Gastrocnemius medialis (tissue), 4 donors: ENCODE measurements around the gene MOGAT2. TPM values are rescaled to one million over a fixed set of nuclear protein-coding genes. Genes with fewer than 3 reads are reported as not detected.
A peak's percentile ranks its signal among the peaks of the same experiment; 100 is the strongest.

ENCODE experiments used
- ATAC-seq, 2 donors: fragments of 150-250 bp; one replicate each; pipeline ENCODE4 v1.9.1; 2016
- DNase-seq, 2 donors: peaks; one replicate each; pipeline ENCODE4 v3.0.0-alpha.2; 2019
- H3K27ac ChIP-seq, 4 donors: fragments of 200-600 bp; sonication (generic); 1 replicate in 1 of 4; 2 replicates in 3 of 4; pipeline ENCODE4 v1.5.1; 2016 to 2018; ENCODE audit warnings: mild to moderate bottlenecking in 2 of 4, moderate library complexity in 1 of 4
- H3K27me3 ChIP-seq, 3 donors: fragments of 200-600 bp; sonication (generic) in 2 of 3; 1 replicate in 1 of 3; 2 replicates in 2 of 3; pipeline versions ENCODE4 v1.5.1 to v1.6.0; 2016 to 2019; ENCODE audit warnings: mild to moderate bottlenecking in 1 of 3, moderate library complexity in 1 of 3
- H3K36me3 ChIP-seq, 2 donors: fragments of 200-600 bp; sonication (generic) in 1 of 2; one replicate each; pipeline ENCODE4 v1.5.1; 2017 to 2018
- H3K4me1 ChIP-seq, 2 donors: fragments of 200-600 bp; sonication (generic) in 1 of 2; one replicate each; pipeline ENCODE4 v1.5.1; 2016 to 2017; ENCODE audit warnings: mild to moderate bottlenecking in 2 of 2
- H3K4me3 ChIP-seq, 4 donors: fragments of 200-600 bp; sonication (generic) in 3 of 4; 1 replicate in 1 of 4; 2 replicates in 3 of 4; pipeline ENCODE4 v1.5.1; 2016 to 2019; ENCODE audit warnings: mild to moderate bottlenecking in 2 of 4
- H3K9me3 ChIP-seq, 3 donors: fragments of 200-600 bp; sonication (generic) in 2 of 3; 1 replicate in 1 of 3; 2 replicates in 2 of 3; pipeline ENCODE4 v1.5.1; 2016 to 2019
- CTCF ChIP-seq, 5 experiments: fragments of 450-650 bp in 3 of 5; fragments of 200-600 bp in 2 of 5; sonication (generic) in 2 of 5; IDR thresholded peaks in 4 of 5; conservative IDR thresholded peaks in 1 of 5; 1 replicate in 4 of 5; 2 replicates in 1 of 5; pipeline ENCODE4 v1.5.1; 2016 to 2019; ENCODE audit warnings: antibody characterized with exemption in 5 of 5, mild to moderate bottlenecking in 3 of 5, moderate library complexity in 3 of 5
- POLR2A ChIP-seq, 2 donors: fragments of 450-650 bp; IDR thresholded peaks; one replicate each; pipeline ENCODE4 v1.6.1; 2017; ENCODE audit warnings: antibody characterized with exemption in 2 of 2, mild to moderate bottlenecking in 2 of 2, moderate library complexity in 2 of 2
- in situ Hi-C, 4 donors: fragments of 200-750 bp; cut with MboI; loops; one replicate each; pipeline versions ENCODE4 v1.15.0 to v1.8.0; 2017; ENCODE audit warnings: low sequenced_read_pairs in 4 of 4
- intact Hi-C: fragments of 100-400 bp; cut with DNase I; formaldehyde crosslinking; loops from one replicate; pipeline ENCODE4 v1.15.1; 2023; ENCODE audit warnings: low total_unique reads
- total RNA-seq, 4 donors: library from RNA; depleted of rRNA; stranded (reverse); fragments of >200 nt; gene quantifications; one replicate each; pipeline versions ENCODE4 v1.1.0 to v1.2.3, GENCODE V29; 2016

Gene MOGAT2
- total RNA-seq, 4 donors from 2014 or later: 0.10 to 0.66 (median 0.49) TPM; not detected in 1

GRCh38 chr11:75733071-75733430, 15.4 kb downstream of the MOGAT2 start:
- in situ Hi-C loops (no loop called here), intact Hi-C loops (no loop called here)
- TF ChIP-seq POLR2A (IDR thresholded peaks at IDR 0.05) (no peak), CTCF (IDR thresholded peaks at IDR 0.05 in 4 of 5, conservative IDR thresholded peaks at IDR 0.05 in 1 of 5) (no peak)
- Histone ChIP-seq H3K27ac (peak overlapping the region in 1 of 4 donors; percentile 58), H3K9me3 (no peaks in the 10 kb centered on the region), H3K4me3 (no peak overlapping the region), H3K4me1 (peaks cover 17 to 32% of the 10 kb centered on the region in 2 donors), H3K27me3 (no peaks in the 10 kb centered on the region), H3K36me3 (no peaks in the 10 kb centered on the region)
- DNase-seq: no peak
- ATAC-seq: no peak

GRCh38 chr11:75733431-75734107, 15.9 kb downstream of the MOGAT2 start:
- intact Hi-C loops (no loop called here), in situ Hi-C loops (no loop called here)
- ATAC-seq (peak; percentile 73 to 75), DNase-seq (peak; percentile 25 to 36)
- Histone ChIP-seq H3K9me3 (no peaks in the 10 kb centered on the region), H3K27me3 (no peaks in the 10 kb centered on the region), H3K27ac (peak overlapping the region; percentile 58 to 74 (median 62)), H3K4me1 (peaks cover 17 to 32% of the 10 kb centered on the region in 2 donors), H3K36me3 (no peaks in the 10 kb centered on the region), H3K4me3 (no peak overlapping the region)
- TF ChIP-seq POLR2A (IDR thresholded peaks at IDR 0.05) (no peak), CTCF (IDR thresholded peaks at IDR 0.05 in 4 of 5, conservative IDR thresholded peaks at IDR 0.05 in 1 of 5) (no peak)

- H3K27me3 ChIP-seq: no peaks in the 10 kb centered on the region
- ATAC-seq (peak; percentile 53 to 69), DNase-seq (peak; percentile 16 to 26)
- in situ Hi-C loops (no loop called here), intact Hi-C loops (no loop called here)
- no peaks in the 10 kb centered on the region for H3K36me3 ChIP-seq
- H3K9me3 ChIP-seq: no peaks in the 10 kb centered on the region
- peak overlapping the region; percentile 58 to 74 (median 62) for H3K27ac ChIP-seq
- H3K4me1 ChIP-seq: peaks cover 17 to 26% of the 10 kb centered on the region in 2 donors
- no peak for TF ChIP-seq POLR2A (IDR thresholded peaks at IDR 0.05)
- TF ChIP-seq CTCF (IDR thresholded peaks at IDR 0.05 in 4 of 5, conservative IDR thresholded peaks at IDR 0.05 in 1 of 5): no peak
- no peak overlapping the region for H3K4me3 ChIP-seq
Observed at GRCh38 chr11:75734491-75735180, 17.0 kb downstream of the MOGAT2 start.

GRCh38 chr11:75735181-75735845, 17.7 kb downstream of the MOGAT2 start:
- peaks cover 17 to 26% of the 10 kb centered on the region in 2 donors for H3K4me1 ChIP-seq
- H3K36me3 ChIP-seq: no peaks in the 10 kb centered on the region
- in situ Hi-C loops: no loop called here
- DNase-seq (peak; percentile 41 to 48), ATAC-seq (peak; percentile 64 to 68)
- no peak for TF ChIP-seq CTCF (IDR thresholded peaks at IDR 0.05 in 4 of 5, conservative IDR thresholded peaks at IDR 0.05 in 1 of 5)
- no peak for TF ChIP-seq POLR2A (IDR thresholded peaks at IDR 0.05)
- H3K9me3 ChIP-seq: no peaks in the 10 kb centered on the region
- no peaks in the 10 kb centered on the region for H3K27me3 ChIP-seq
- peak overlapping the region; percentile 58 to 74 (median 62) for H3K27ac ChIP-seq
- no peak overlapping the region for H3K4me3 ChIP-seq
- intact Hi-C loops: no loop called here
